Stimulated activated CD8-positive, alpha-beta memory T cell treated with anti-CD3 and anti-CD28 coated beads, Interleukin-4, amount 100 ng/mL, for 1 hour (primary cell): ENCODE measurements around the gene INSIG1.

ENCODE experiments used
- DNase-seq, 2 donors: peaks; one replicate each; pipeline ENCODE4 v3.0.0-alpha.2; 2020; ENCODE audit warnings: low read depth in 2 of 2, low spot score in 1 of 2

Gene INSIG1

DNA sequence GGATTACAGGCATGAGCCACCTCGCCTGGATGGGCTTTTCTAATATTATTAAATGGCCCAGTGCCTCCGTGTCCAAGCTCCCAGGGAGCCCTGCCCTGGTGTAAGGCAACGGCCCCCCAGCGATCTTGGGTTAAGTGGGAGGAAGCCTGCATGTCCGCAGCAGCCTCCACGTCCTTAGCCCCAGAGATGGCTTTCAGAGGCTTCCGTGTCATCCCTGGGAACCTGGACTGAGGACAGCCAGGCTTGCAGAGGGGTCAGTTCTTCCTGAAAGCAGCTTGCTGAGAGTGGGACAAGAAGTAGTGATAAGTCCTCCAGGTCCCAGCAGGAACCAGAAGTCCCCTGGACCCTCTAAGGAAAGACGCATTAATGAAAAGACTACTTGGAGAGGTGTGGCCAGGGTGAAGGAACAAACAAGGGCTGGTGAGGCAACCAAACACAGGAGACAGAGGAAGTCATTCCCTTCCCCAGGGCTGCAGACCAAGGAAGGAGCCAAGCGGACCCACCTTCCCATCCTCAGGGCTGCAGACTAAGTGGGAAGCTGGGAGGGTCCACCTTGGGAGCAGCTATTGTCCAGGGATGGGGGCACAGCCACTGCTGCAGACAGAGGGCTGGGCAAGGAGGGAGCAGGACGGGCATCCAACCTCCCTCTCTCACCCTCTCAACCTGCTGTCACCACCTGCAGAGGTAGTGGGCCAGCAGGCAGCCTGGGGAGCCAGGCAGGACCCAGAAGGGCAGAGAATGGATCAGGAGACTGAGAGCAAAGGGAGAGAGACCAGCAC lies 13.0 kb upstream of the INSIG1 start:
- DNase-seq, result no peak

- no peak for DNase-seq
These were observed 12.3 kb upstream of the INSIG1 start for GRCh38 chr7:155285423-155285822.

DNA sequence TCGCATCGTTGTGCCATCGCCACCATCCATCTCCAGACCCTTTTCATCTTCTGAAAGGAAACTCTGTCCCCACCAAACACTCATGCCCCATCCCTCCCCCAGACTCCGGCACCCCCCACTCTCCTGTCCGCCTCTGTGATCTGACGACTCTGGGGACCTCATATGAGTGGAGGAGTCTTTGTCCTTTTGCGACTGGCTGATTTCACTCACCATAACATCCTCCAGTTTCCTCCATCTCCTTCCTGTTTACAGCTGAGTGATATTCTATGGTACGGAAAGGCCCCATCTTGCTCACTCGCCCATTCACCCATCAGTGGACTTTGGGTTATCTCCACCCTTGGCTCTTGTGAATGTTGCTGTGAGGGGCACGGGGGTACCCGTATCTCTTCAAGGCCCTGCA lies 11.8 kb upstream of the INSIG1 start:
- DNase-seq, result no peak

DNA sequence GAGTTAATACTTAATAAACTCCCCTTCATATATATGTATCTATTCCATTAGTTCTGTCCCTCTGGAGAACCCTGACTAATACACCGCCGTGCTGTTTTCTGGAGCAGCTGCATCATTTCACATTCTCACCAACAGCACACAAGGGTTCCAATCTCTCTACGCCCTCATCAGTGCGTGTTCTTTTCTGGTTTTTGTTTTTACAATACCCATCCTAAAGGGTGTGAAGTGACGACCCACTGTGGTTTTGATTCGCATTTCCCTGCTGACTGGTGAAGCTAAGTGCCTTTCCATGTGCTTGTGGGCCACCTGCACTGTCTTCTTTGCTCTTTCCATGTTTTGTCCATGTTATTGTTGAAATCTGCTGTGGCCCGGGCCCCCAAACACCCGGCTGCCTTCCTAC lies 11.0 kb upstream of the INSIG1 start:
- DNase-seq, result no peak

DNA sequence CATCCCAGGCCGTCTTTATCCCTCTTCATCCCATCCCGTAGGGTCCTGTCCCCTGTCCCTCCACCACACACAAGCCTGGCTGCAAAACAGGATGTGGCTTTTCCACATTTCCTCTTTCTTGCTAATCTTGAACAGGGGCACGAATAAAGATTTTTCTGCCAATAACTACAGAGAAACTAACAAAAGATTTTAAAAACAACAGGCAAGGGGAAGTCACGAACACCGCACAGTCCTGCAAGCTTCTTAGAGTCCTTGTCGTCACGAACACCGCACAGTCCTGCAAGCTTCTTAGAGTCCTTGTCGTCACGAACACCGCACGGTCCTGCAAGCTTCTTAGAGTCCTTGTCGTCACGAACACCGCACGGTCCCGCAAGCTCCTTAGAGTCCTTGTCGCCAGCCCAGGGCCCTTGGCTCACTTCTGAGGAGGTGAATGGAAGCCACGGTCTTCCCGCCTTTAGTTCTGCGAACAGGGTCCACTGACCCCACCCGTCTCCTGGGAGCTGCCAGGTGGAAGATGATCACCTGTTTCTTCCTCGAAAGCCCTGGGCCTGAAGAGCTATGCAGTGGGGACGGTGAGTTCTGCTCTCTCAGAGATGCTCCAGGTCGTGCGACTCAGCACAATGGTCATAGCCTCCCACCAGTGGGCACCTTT lies 10.3 kb upstream of the INSIG1 start:
- DNase-seq, result no peak

DNA sequence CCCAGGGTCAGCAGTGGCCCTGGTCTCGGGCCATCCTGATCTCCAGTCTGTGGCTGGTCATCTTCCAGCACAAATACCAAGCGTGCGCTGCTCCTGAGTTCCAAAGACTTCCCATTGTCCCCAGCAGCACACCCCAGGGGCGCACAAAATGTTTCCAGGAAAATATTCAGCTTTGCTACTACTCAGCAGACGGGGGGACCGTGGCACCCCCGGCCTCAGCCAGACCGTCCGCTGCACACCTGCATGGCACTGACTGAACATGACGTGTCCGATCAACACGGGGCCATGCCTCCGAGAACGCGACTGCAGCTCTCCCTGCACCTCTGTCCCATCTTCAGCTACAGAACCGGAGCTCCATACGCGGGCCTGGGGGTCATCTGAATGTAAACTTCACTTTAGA lies 9.6 kb upstream of the INSIG1 start:
- no peak for DNase-seq

DNA sequence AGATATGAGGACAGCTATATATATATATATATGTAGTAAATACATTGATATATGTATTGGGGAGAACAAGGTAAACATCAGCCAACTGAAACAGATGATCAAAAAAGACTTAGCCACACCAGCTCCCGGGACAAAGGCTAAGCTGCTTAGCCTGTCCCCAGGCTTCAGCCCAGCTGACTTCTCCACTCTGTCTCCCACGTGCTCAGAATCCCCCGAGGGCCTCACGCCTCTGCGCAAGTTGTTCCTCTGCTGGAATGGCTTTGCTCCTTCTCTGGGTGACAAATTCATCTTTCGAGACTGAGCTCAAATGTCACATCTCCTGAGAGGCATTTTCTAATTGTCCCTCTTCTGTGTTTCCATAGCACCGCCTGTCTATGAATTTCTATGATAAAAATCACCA lies 8.6 kb upstream of the INSIG1 start:
- DNase-seq, result no peak

GRCh38 chr7:155289949-155290501 lies 7.7 kb upstream of the INSIG1 start:
- no peak for DNase-seq

- no peak for DNase-seq
These were observed 6.6 kb upstream of the INSIG1 start for GRCh38 chr7:155291045-155291530.

DNA sequence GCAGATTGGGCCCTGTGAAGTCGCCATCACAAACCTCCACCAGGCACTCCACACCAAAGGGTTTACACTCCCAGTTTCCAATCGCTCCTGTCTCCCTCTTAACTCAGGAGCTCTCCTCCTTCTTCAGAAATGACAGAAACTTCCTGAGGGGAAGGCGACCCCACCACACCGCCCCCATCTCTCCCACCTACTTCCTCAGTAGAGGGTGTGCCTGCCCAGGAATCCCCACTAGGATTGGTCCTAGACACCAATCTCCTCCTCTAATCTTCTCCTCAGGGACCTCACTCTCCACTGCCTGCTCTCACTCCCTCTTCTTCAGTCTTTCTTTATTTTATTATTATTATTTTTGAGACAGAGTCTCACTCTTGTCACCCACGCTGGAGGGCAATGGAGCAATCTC lies 5.9 kb upstream of the INSIG1 start:
- DNase-seq, result no peak

DNA sequence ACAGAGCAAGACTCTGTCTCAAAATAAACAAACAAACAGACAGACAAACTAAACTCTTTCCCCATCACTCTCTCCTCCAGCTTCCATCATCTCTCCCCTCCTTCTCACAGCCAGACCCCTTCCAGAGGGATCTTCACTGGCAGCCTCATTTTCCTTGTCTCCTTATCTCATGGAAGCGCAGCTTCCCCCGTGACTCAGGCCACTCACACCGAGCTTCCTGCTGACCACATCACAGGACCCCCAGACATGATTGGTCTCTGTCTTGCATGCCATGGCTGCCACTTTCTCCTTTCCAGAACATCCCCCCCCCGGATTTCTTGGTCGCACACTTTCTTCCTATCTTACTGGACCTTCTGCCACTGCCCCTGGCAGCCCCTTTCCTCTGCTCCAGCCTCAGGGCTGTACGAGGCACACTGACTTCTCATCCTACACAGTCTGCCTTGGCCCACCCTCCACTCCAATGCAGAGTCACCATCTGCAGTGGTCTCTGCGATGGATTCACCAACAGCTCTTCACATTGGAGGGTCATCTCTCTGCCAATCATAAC lies 4.9 kb upstream of the INSIG1 start:
- no peak for DNase-seq

DNA sequence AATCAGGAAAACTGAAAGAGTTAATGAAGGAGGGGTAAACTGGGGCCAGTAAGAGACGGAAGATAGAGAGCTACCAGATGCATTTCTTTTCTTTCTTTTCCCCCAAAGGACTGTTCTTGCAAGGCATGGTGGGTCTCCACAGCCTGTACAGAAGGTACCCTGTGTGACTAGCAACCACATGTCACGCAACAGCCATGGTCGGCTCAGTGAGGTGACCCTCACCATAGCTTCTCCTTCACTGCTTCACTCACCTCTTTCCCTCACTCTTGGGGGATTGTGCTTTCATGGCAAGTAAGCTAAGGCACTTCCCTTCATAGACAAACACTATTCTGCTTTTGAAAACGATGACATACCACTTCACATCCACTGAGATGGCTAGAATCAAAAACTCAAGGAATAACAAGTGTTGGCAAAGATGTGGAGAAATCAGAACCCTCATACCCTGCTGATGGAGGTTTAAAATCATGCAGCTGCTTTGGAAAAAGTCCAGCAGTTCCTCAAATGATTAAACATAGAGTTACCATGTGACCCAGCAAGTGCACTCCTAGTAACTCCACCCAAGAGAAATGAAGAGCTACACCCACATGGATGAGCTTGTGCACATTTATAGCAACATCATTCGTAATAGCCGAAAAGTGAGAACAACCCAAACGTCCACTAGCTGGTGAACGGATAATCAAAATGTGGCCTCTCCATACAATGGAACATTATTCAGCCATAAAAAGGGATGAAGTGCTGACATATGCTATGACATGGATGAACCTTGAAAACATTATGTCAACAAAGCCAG lies 3.8 kb upstream of the INSIG1 start:
- DNase-seq, result no peak

GRCh38 chr7:155294511-155294778 lies 3.2 kb upstream of the INSIG1 start:
- DNase-seq, result no peak

DNA sequence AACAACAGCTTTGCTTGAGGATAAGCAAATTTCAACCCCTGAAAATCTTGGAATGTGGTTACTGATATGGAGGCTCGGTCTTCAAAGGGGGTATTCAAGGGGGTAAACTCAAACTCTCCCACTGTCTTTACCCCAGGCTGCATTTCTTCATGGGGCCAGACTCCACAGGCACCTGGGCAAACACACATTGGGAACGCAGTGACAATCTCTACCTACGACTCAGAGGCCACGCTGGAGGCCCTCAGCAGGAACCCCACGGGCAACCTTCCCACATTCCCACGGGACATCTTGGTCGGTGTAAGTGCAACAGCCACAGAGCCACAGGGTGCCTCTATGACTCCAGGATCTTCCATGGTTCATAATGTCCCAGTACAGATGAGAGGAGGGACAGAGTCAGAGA lies 2.2 kb upstream of the INSIG1 start:
- no peak for DNase-seq

DNA sequence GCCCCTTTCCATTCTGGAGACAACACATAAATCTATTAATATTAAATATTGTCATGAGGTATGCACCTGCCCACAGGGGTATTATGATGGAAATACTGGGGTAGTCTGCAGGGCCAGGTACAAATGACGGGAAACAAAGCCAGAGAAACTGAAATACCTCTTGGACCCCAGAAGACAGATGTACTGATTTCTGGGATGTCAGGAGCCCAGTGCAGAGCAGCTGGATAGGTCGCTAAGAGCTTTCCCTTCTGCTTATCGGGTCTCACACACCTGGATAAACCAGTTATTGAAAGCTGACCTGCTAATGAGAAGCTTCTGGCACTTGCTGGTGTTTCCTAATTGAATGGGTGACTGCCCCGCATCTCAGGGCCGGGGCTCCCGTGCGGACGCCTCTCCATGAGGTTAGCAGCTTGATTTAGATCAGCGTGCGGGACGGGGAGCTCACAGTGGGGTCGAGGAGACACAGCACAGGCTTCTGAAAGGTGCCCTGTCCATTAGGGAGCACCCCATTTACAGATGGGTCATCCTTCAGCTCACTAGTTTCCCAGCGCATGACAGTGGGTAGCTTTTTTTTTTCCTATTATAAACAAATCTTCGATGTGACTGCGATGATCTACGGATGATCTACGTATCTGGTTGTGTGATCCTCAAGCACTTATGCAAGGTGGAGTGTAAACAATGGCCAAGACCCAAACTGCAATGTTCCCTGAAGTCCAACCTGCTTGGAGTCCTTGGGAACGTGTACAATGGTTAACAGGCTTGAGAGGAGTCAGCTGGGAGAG lies 1.5 kb upstream of the INSIG1 start:
- DNase-seq, result no peak

DNA sequence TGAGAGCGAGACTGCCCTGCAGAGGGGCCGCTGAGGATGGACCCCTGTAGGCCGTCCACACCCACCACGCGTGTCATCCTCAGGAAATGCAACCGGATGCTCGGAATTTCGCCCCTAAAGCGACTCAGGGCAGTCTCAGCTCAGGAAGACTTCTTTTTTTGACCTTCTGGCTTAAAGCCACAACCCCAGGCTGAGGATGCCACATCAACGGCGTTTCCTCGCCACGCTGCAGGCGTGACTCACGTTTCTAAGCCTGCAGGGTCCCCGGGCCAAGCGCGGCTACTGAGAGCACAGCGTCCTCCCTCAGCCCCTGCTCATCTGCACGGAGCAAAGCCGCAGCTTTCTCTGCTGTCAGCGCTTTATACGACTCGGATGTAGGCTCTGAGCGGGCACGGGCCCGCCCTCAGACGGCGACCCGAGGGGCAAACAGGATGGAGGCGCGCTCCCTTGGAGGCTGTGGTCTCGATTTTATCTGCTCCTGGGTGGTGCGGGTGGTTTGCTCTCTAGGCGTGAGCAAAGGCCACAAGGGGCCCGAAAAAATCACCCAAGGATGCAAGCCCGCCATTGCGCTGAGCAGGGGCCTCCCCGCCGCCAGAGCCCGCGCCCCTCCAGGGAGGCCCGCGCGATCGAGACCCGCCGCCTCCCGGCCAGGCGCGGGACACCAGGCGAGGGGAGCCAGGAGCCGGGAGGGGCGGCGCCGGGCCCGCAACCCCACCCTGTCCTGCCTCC lies 726 bp upstream of the INSIG1 start:
- peak; percentile 75 to 84 for DNase-seq

GRCh38 chr7:155298288-155298833 lies 683 bp downstream of the INSIG1 start:
- DNase-seq, result no peak

DNA sequence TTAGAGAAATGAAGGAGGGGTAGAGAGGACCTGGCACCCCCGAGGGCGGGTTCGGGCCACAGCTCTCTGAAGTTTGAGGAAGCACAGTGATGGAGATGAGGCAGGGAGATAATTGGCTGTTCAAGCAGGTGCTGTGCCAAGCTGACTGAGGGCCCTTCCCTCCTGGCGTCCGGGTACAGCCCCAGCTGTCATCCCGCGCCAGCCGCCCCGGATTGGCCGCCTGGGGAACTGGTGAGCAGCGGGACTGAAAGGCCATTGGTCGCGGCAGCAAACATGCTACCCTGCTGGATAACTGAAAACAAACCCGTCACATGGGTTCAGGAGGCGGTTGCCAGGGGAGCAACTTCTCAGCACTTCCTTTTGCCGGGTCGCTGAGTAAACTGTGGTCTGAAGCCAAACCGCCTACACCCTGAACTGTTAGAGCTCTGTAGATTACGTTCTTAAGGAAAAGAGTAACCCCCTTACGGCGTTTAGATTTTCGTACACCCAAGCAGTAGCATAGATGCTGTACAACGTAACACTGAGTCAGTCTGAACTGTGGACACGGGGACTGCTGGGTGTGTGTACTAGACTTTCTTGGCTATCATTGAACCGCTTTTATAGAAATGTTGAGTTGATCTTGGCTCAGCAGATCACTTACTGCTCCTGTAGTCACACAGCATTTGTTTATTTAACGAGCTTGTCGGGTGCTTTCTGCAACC lies 1.3 kb downstream of the INSIG1 start:
- peak; percentile 86 to 93 for DNase-seq

DNA sequence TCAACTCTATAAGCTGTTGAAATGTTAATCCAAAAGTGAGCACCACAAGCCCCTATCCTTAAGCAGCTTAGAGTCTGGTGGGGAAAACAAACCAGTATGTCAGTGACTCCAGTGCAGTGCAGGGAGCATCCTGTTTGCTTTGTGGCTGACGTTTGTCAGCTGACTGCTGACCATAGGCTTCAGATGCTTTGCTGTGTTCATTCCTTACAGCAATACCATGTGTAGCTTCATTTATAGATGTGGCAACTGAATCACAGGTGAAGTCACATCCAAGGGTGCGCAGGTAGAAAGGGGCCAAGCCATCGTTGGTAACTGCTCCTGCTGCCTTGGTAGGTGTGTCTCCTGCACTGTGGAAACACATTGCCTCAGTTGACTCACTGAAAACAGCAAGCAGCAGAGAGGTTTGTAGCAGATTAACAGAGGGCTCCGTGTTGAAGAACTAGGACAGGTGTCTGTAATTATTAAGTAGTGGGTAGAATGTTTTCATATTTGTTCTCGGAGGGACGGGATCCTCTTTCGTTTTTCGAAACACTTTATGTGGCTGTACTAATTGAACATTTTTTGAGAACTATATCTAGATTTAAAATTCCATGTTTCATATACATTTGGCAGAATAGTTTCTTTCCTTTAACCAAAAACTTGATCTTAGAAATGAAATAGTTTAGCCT lies 2.0 kb downstream of the INSIG1 start:
- DNase-seq, result no peak
